Esophagus muscularis mucosa (tissue), 4 donors: ENCODE measurements around the gene BAHCC1. TPM values are rescaled to one million over a fixed set of nuclear protein-coding genes. Genes with fewer than 3 reads are reported as not detected.

ENCODE experiments used
- DNase-seq: peaks from one replicate; pipeline ENCODE4 v3.0.0-alpha.2; 2017; ENCODE audit errors: extremely low spot score
- H3K27ac ChIP-seq, 4 donors: fragments of 200-600 bp; sonication (generic); replicated peaks in 1 of 4; 1 replicate in 3 of 4; 2 replicates in 1 of 4; pipeline ENCODE4 v1.5.1; 2016 to 2019; ENCODE audit warnings: mild to moderate bottlenecking in 1 of 4
- H3K27me3 ChIP-seq, 4 donors: fragments of 200-600 bp; sonication (generic); one replicate each; pipeline versions ENCODE4 v1.5.1 to v1.6.0; 2016 to 2019
- H3K36me3 ChIP-seq, 4 donors: fragments of 200-600 bp; sonication (generic); one replicate each; pipeline ENCODE4 v1.5.1; 2016 to 2019
- H3K4me1 ChIP-seq, 4 donors: fragments of 200-600 bp; sonication (generic); one replicate each; pipeline ENCODE4 v1.5.1; 2016 to 2019
- H3K4me3 ChIP-seq, 4 donors: fragments of 200-600 bp; sonication (generic); 1 replicate in 2 of 4; 2 replicates in 2 of 4; pipeline ENCODE4 v1.5.1; 2016 to 2019; ENCODE audit warnings: mild to moderate bottlenecking in 4 of 4, moderate library complexity in 1 of 4
- H3K9me3 ChIP-seq, 4 donors: fragments of 200-600 bp; sonication (generic); 1 replicate in 3 of 4; 2 replicates in 1 of 4; pipeline ENCODE4 v1.5.1; 2016 to 2019
- EP300 ChIP-seq: sonication (generic); formaldehyde crosslinking; IDR thresholded peaks from one replicate; pipeline ENCODE4 v1.6.1; 2017; ENCODE audit warnings: antibody characterized with exemption
- POLR2A ChIP-seq: fragments of 450-650 bp; IDR thresholded peaks from one replicate; pipeline ENCODE4 v1.6.1; 2017; ENCODE audit warnings: antibody characterized with exemption, moderate library complexity, mild to moderate bottlenecking, low read depth
- POLR2AphosphoS5 ChIP-seq, 2 donors: sonication (generic); formaldehyde crosslinking; IDR thresholded peaks; one replicate each; pipeline ENCODE4 v1.6.1; 2017; ENCODE audit warnings: antibody characterized with exemption in 2 of 2
- WGBS: methylation state at CpG from one replicate; pipeline ENCODE4 v1.1.5; 2018; 5-methylcytosine and 5-hydroxymethylcytosine counted together
- intact Hi-C: fragments of 100-400 bp; cut with DNase I; formaldehyde crosslinking; loops from one replicate; pipeline ENCODE4 v1.15.1; 2023
- total RNA-seq, 4 donors: library from RNA; depleted of rRNA; stranded (reverse); fragments of >200 nt; gene quantifications; one replicate each; pipeline versions ENCODE4 v1.1.0 to v1.2.1, GENCODE V29; 2016
- TF ChIP-seq, protein P1 (sequence below), 3 experiments: fragments of 200-600 bp in 2 of 3; fragments of 450-650 bp in 1 of 3; sonication (generic) in 2 of 3; IDR thresholded peaks; one replicate each; pipeline ENCODE4 v1.5.1; 2017 to 2019; ENCODE audit warnings: antibody characterized with exemption in 3 of 3, mild to moderate bottlenecking in 2 of 3, moderate library complexity in 1 of 3

Gene BAHCC1
- total RNA-seq, 4 donors from 2014 or later = 15.9 to 38.1 (median 21.1) TPM

GRCh38 chr17:81428948-81429774 is 33.9 kb downstream of the BAHCC1 start:
- Histone ChIP-seq H3K4me1 (peaks cover 58 to 81% (median 70%) of the 10 kb centered on the region in 4 donors), H3K27ac (peak overlapping the region in 3 of 4 donors; percentile 44 to 75 (median 56)), H3K9me3 (no peaks in the 10 kb centered on the region), H3K27me3 (no peaks in the 10 kb centered on the region), H3K36me3 (peaks cover 0 to 7% (median 0%) of the 10 kb centered on the region in 4 donors), H3K4me3 (peak overlapping the region; percentile 16 to 40 (median 32))
- TF ChIP-seq POLR2A (no peak), POLR2AphosphoS5 (IDR thresholded peaks at IDR 0.05) (peak; percentile 65 to 70), EP300 (no peak)
- TF ChIP-seq, protein P1, sequence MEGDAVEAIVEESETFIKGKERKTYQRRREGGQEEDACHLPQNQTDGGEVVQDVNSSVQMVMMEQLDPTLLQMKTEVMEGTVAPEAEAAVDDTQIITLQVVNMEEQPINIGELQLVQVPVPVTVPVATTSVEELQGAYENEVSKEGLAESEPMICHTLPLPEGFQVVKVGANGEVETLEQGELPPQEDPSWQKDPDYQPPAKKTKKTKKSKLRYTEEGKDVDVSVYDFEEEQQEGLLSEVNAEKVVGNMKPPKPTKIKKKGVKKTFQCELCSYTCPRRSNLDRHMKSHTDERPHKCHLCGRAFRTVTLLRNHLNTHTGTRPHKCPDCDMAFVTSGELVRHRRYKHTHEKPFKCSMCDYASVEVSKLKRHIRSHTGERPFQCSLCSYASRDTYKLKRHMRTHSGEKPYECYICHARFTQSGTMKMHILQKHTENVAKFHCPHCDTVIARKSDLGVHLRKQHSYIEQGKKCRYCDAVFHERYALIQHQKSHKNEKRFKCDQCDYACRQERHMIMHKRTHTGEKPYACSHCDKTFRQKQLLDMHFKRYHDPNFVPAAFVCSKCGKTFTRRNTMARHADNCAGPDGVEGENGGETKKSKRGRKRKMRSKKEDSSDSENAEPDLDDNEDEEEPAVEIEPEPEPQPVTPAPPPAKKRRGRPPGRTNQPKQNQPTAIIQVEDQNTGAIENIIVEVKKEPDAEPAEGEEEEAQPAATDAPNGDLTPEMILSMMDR (IDR thresholded peaks at IDR 0.05) = no peak
- DNase-seq = no peak
- no CpG with 5 or more reads among the region's 41 CpGs for WGBS
- intact Hi-C loops = no loop called here

DNA sequence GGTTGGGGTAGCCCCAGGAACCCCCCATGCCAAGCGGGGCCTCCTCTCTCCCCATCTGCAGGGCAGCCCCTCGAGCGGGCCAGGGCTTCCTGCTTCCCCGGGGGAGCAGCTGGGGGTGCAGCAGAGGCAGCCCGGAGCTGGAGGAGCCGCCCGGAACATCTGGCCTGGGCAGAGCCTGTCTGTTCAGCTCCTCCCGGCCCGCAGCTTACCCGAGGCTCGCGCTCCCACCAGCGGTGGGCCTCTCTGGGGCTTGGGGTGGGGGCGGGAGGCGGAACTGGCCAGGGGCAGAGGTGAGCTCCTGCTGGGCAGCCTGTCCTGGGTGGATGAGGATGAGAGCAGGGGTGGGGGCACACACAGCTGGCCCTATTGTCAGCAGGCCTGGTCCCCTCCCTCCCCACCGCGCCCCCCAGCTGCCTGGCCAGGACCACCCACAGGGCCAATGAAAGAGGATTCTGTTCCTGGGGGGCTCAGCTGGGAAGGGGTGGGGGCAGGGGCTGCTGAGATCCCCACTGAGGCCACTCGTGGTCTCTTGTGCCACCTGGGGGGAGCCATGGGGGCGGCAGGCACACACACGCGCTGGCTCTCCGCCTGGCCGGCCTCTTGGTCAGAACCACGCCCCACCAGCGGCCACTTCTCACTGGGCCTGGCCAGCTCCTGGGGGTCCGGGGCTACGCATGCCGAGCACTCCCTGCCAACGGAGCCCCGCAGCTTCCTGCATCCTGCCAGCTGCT is 34.7 kb downstream of the BAHCC1 start:
- TF ChIP-seq, protein P1 (IDR thresholded peaks at IDR 0.05) = peak in 1 of 3 experiments; percentile 16
- TF ChIP-seq EP300 = no peak
- intact Hi-C loops = no loop called here
- H3K27me3 ChIP-seq = no peaks in the 10 kb centered on the region
- DNase-seq = no peak
- peaks cover 60 to 82% (median 72%) of the 10 kb centered on the region in 4 donors for H3K4me1 ChIP-seq
- H3K27ac ChIP-seq = peak overlapping the region in 2 of 4 donors; percentile 56 to 75
- peaks cover 0 to 7% (median 0%) of the 10 kb centered on the region in 4 donors for H3K36me3 ChIP-seq
- peak overlapping the region; percentile 16 to 40 (median 32) for H3K4me3 ChIP-seq
- H3K9me3 ChIP-seq = no peaks in the 10 kb centered on the region
- WGBS = 22% methylated on average over 3 of the region's 30 CpGs

DNA sequence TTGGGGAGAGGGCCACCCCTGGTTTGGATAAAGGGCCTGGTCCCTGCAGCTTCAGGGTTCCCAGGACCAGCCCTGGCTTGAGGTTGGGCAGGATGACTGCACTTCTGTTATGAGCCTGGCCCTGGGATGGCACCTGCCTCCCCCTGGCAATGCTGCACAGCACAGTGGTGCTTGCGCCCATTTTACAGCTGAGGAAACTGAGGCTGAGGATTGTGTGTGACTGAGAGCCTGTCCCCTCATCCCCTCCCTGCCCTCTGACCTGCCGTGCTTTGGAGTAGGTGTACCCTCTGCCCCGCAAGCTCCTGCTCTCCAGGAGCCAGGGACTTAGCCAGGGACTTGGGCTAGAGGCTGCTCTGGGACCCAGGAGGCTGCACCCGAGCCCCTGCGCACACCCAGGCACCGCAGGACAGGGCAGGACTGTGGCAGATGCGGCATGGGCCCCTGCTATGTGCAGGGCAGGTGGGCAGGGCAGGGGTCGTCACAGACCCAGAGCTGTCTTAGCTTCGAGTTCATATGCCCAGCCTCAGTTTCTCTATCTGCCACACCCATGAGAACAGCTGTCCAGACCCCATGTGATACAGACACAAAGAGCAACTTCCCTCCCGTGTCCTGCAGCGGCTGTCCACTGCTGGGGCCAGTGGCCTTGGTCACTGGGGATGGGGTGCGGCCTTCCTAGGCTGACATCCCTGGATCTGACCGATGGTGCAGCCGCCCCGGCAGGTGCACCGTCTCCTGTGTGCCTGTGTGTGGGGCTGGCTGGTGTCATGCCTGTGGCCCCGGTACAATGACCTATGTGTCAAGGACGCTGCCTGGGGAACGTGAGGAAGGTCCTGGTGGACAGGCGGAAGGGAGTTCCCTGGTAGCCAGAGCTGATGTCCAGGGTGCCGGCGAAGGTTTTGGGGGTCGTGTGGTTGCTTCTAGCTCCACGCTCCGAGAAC is 36.6 kb downstream of the BAHCC1 start:
- H3K4me1 ChIP-seq = peaks cover 72 to 96% (median 86%) of the 10 kb centered on the region in 4 donors

DNA sequence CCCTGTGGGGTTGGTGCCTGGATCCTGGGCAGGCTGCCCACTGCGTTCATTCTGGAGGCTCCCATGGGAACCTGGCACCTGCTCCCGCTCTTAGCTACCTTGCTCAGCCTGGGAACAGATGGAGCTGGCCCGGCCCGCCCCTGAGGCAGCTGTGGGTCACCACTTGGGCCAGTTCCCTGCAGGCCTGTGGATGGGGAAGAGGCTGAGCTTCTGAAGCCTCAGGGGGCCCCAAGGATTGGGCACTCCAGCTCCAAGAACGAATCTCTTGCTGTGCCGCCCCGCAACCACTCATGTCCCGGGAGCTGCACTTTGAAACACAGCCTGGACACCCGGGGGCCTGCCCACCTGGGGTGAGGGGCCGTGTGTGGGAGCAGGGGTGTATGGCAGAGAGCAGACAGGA is 37.7 kb downstream of the BAHCC1 start:
- TF ChIP-seq POLR2AphosphoS5 (IDR thresholded peaks at IDR 0.05) = no peak
- TF ChIP-seq POLR2A = no peak
- no peak for TF ChIP-seq EP300
- TF ChIP-seq, protein P1 (IDR thresholded peaks at IDR 0.05) = no peak
- no peak overlapping the region for H3K4me3 ChIP-seq
- H3K27ac ChIP-seq = no peak overlapping the region
- H3K9me3 ChIP-seq = no peaks in the 10 kb centered on the region
- H3K27me3 ChIP-seq = no peaks in the 10 kb centered on the region
- no peak for DNase-seq
- H3K4me1 ChIP-seq = peaks cover 68 to 96% (median 86%) of the 10 kb centered on the region in 4 donors
- H3K36me3 ChIP-seq = no peaks in the 10 kb centered on the region
- WGBS = 80% methylated on average over 8 of the region's 10 CpGs
- intact Hi-C loops = no loop called here

More for the DNA sequence above, 36.6 kb downstream of the BAHCC1 start:
- Histone ChIP-seq H3K27me3 (no peaks in the 10 kb centered on the region), H3K36me3 (peaks cover 0 to 6% (median 0%) of the 10 kb centered on the region in 4 donors), H3K27ac (no peak overlapping the region), H3K4me3 (no peak overlapping the region), H3K9me3 (no peaks in the 10 kb centered on the region)
- intact Hi-C loops = no loop called here
- no peak for TF ChIP-seq EP300
- TF ChIP-seq, protein P1 (IDR thresholded peaks at IDR 0.05) = no peak
- no peak for TF ChIP-seq POLR2AphosphoS5 (IDR thresholded peaks at IDR 0.05)
- TF ChIP-seq POLR2A = no peak
- DNase-seq = no peak
- 88% methylated on average over 5 of the region's 25 CpGs for WGBS
